ENCODE measurements around the gene ORMDL3.

Gene ORMDL3

GRCh38 chr17:39969375-39969774 lies 42.0 kb upstream of the ORMDL3 start:
- DNase-seq (ENCODE audit: insufficient read length, low spot score) (no peak), FAIRE-seq (no peak)
- no peak for TF ChIP-seq CTCF (IDR thresholded peaks at IDR 0.05; ENCODE audit: insufficient read depth, missing control alignments)

- FAIRE-seq (no peak), DNase-seq (ENCODE audit: insufficient read length, low spot score) (no peak)
- no peak for TF ChIP-seq CTCF (IDR thresholded peaks at IDR 0.05; ENCODE audit: insufficient read depth, missing control alignments)
Observed at GRCh38 chr17:39968761-39969160, 41.4 kb upstream of the ORMDL3 start.

- no peak for DNase-seq (ENCODE audit: insufficient read length, low spot score)
- TF ChIP-seq CTCF (IDR thresholded peaks at IDR 0.05; ENCODE audit: insufficient read depth, missing control alignments): no peak
- no peak for FAIRE-seq
Observed at GRCh38 chr17:39966771-39967170, 39.4 kb upstream of the ORMDL3 start.

GRCh38 chr17:39965017-39965699 lies 37.8 kb upstream of the ORMDL3 start:
- no peak for TF ChIP-seq CTCF (IDR thresholded peaks at IDR 0.05; ENCODE audit: insufficient read depth, missing control alignments)
- no peak for FAIRE-seq
- DNase-seq (ENCODE audit: insufficient read length, low spot score): no peak

- FAIRE-seq: no peak
- DNase-seq (ENCODE audit: insufficient read length, low spot score): no peak
- no peak for TF ChIP-seq CTCF (IDR thresholded peaks at IDR 0.05; ENCODE audit: insufficient read depth, missing control alignments)
Observed at GRCh38 chr17:39963829-39964228, 36.4 kb upstream of the ORMDL3 start.

GRCh38 chr17:39962642-39963220 lies 35.3 kb upstream of the ORMDL3 start, which contains the start of gene GSDMA:
TSS of gene GSDMA (plus strand) at chr17:39963004. CDS start at chr17:39965688, 2,684 bp downstream.
- no peak for TF ChIP-seq CTCF (IDR thresholded peaks at IDR 0.05; ENCODE audit: insufficient read depth, missing control alignments)
- no peak for DNase-seq (ENCODE audit: insufficient read length, low spot score)
- no peak for FAIRE-seq

- no peak for TF ChIP-seq CTCF (IDR thresholded peaks at IDR 0.05; ENCODE audit: insufficient read depth, missing control alignments)
- FAIRE-seq (no peak), DNase-seq (ENCODE audit: insufficient read length, low spot score) (no peak)
Observed at GRCh38 chr17:39960524-39961041, 33.2 kb upstream of the ORMDL3 start.

Measured in D721Med (cell line).